ENCODE results near the gene CTDSP2.

- no peak for TF ChIP-seq MAX (IDR thresholded peaks at IDR 0.05)
- TF ChIP-seq POLR2A (IDR thresholded peaks at IDR 0.05; ENCODE audit: low read length), result no peak
- TF ChIP-seq CTCF (IDR thresholded peaks at IDR 0.05), result no peak
- TF ChIP-seq RNF2 (IDR thresholded peaks at IDR 0.05; ENCODE audit: borderline replicate concordance, low read depth), result no peak
Observed at GRCh38 chr12:57826400-57826799, 20.1 kb downstream of the CTDSP2 start.
